GM19455 (cell line): ENCODE measurements around the gene MLLT10.

ENCODE experiments used
- ATAC-seq: cut with Tn5 transposase; IDR thresholded peaks from one replicate; pipeline ENCODE4 v1.9.1; 2021; ENCODE audit not compliant: unreplicated experiment

Gene MLLT10

DNA sequence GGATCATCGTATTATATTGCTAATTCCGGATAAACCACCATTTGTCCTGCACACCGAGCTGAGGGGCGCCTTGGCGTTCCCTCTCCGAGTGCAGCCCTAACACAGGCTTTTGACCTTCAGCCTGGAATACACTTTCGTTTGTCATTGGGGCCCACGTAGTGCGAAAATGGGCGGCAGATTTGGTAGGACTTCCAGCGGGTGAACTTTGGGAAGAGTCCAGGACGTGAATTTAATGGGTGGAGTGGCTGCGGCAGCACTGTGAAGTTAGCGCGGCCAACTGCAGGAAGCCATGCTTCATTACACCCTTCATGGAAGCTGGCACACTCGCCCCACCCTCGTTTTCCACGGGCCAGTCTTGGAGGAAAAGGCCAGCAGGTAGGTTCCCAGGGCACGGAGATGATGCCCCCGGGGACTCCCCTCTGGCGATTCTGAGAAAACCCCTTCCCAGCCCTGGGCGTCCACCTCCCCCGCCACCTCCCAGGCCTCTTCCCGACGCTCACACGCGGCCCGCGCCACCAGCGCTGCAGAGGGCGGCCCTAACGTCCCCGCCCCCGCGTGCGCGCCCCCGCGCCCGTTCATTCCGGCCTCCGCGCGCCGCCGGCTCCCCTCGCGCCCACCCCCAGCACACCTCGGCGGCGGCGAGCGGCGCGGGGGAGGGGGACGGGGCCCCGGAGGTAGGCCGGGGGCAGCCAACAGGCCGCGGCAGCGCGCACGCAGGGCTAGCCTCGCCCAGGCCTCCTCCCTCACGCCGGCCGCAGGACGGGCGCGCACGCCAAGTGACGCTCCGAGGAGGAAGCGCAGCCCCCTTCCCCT, at the start of gene MLLT10:
Gene MLLT10, plus strand, starts transcription at position 766 of the 813 bp plus-strand sequence. CDS start 413 bp downstream, outside the sequence.
- ATAC-seq: peak; percentile 81

DNA sequence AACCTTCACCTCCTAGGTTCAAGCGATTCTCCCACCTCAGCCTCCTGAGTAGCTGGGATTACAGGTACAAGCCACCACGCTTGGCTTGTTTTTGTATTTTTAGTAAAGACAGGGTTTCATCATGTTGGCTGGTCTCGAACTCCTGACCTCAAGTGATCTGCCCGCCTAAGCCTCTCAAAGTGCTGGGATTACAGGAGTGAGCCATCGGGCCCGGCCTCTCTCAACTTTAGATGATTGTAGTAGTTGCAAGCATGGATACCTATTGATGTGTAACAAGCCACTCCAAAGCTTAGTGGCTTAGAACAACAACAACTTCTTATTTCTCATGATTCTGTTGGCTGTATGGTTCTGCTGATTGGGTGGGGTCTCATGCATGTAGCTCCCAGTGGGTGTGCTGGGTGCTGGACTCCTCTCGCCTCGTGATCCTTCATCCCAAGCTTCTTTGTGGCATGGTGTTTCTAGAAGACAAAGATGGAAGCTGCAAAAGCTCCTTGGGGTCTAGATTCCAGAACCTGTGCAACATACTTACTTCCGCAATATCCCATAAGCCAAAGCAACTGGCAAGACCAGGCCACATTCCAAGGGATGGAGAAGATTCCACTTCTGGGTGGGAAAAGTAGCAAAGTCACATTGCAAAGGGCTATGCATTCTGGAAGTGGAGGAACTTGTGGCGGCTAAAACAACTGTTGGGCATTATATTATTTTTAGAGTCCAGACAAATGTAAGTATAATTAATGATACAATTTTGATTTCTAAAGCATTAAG, 46.4 kb upstream of the MLLT10 start:
- no peak for ATAC-seq

GRCh38 chr10:21488246-21488956, 45.6 kb upstream of the MLLT10 start:
- no peak for ATAC-seq

DNA sequence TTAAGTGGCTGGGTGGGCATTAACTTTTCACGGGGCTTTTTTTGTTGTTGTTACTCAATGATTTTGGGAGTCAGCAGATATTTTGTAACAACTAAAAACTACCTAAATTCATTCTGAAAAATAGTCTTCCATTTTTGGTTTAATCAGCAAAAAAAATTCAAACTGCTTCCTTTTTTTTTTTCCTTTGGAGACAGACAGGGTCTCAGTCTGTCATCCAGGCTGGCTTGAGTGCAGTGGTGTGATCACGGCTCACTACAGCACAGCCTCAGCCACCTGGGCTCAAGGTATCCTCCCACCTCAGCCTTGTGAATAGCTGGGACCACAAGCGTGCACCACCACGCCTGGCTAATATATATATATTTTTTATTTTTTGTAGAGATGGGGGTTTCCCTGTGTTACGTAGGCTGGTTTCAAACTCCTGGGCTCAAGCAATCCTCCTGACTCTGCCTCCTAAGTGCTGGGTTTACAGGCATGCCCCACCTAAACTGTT, 45.0 kb upstream of the MLLT10 start:
- no peak for ATAC-seq

DNA sequence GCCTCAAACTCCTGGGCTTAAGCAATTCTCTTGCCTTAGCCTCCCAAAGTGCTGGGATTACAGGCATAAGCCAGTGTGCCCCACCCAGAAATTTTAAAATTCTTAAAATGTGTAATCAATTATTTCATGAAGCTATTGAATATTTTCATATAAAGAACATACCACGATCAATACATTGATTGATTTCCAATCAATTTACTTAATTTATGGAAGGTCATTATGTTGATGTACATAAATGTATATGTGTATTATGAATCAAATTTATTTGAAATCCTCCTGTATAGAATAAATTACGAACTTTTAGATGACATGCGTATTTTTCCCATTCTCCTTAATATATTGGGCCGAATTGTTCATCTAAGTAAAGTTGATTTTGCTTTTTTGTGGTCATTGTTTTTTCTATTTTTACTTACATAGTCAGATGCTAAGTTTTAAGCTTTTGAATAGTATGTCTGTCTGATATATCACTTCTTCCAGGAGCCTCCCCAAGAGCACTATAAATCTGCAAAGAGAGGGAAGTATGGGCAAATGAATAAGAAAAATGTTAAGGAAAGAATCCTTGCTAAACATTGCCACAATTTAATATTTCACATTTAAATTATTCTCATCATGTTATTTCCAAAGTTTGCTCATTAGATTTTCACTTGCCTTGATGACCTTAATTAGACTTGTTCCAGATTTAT, 43.9 kb upstream of the MLLT10 start:
- no peak for ATAC-seq

DNA sequence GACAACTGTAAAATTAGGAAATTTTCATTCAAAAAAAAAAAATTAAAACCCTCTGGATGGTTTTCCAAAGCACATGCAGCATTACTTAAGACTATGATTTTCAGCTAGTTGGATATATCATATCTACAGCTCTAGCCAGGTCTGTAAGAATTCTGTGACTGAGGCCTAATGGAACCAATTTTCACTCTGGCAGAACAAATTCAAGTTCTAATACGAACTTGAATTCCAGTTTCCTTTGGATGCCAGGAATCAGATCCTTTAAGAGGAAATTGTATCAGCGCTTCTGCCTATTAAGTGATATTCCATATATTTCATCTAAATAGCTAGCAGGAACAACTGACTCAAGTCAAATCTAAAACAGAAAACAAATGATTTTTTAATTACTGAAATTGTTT, 43.3 kb upstream of the MLLT10 start:
- ATAC-seq: no peak

DNA sequence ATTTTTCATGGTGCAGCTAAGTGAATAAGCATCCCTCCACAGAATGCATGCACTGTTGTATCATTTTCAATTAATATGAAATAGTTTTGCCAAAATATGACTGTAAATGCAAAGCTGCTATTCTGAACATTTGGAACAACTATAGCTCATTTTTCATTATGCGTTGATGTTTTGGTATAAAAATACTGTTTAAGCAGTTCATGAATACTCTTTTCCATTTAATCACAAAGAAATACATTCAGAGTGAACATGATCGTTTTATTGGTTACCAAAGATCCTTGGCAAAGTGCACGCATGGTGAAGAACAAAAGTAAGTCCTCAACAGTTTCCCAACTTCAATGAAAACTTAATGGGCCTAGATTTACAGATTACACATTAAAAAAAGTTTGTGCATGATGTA, 41.6 kb upstream of the MLLT10 start:
- ATAC-seq: no peak

- no peak for ATAC-seq
These were observed 40.2 kb upstream of the MLLT10 start for GRCh38 chr10:21493784-21494183.

GRCh38 chr10:21494191-21495001, 39.6 kb upstream of the MLLT10 start:
- ATAC-seq: no peak

- no peak for ATAC-seq
These were observed 38.9 kb upstream of the MLLT10 start for GRCh38 chr10:21495002-21495751.

DNA sequence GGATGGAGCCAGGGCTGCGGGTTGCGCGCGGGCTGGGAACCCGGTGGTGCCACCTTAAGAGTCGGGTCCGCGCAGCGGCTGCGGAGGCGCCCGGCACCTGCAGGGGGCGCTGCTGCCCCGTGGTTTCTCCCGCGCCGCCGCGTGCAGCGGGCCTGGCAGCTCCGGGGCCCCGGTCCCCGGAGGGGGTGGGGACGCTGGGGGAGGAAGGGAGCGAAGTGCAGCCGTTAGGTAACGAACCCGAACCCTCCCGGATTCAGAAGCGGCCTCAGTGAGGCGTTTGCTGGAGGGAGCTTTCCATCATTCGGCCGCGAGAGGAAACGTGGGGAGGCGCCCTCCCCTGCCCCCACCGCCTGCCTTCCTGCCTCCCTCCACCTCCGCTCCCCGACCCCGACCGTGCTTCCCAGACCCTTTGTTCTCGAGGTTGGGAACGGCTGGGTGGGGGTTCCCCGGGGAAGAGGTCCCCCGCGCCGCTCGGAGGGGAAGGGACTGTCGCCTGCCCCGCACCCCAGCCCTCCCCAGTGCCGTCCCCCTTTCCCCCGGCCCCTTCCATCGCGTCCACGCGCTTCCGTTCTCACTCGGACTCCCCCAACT, 38.2 kb upstream of the MLLT10 start:
- ATAC-seq: peak; percentile 68

GRCh38 chr10:21496343-21497176, 37.5 kb upstream of the MLLT10 start:
- ATAC-seq: peak; percentile 59

DNA sequence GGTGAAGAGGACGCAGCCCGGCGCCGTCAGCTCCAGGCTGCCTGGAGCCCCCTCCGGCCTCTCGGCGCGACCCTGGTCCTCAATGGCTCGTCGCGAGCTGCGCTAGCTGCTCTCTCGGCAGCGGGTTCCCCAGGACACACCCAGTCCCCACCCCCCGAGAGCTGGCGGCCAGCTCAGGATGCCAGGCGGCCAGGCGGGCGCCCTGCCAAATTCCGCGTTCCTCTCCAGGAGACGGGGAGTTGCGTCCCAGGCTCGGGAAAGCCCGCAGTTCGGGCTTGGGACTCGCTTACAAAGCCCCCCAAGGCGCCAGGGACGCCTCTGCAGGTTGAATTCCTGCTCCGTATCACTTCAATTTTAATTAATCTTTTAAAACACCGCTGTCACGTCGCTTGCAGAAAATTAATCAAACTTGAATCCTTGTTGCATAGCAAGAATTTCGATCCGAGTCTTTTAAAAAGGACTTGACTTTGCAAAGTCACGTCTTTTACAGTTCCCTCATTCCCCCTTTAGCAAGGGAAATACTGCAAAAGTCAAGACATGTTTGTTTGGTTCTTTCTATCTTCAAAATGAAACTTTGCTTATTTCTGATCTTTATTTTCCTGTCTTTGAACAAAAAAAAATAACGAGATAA, 36.7 kb upstream of the MLLT10 start:
- ATAC-seq: no peak

DNA sequence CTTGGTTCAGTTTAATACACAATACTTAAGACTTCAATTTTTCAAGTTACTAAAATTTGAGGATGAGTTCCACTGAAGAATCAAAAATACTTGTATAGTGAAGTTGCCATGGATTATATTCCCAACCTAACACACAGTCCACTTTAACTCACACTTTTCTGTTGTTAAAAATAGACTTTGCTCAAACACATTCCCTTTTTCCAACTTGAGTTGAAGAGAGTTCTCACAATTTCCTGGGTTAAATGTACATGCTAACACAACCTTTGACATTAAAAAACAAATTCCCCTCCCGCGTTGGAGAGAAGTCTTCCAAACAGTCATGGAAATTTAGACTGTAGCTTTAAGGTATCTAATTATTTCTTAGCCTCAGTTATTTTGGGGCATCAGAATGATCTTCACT, 35.7 kb upstream of the MLLT10 start:
- ATAC-seq: no peak

DNA sequence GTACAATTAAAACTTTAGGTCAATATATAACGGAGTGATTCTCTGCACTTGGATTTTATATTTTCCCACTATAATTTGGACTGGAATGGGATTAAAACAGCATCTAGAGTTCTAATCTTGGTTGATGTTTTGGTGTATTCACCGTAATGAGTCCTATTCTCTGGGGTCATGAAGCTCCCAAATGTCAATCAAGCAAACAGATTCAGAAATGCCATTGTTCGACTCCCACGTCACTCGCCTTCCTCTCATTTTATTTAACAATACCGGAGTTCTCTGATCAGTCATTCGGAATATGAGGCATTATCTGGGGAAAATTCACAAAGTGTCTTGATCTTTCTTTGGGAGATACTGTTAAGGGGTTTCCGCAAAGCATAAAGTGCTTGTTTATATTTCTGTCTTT, 35.0 kb upstream of the MLLT10 start:
- ATAC-seq: no peak

DNA sequence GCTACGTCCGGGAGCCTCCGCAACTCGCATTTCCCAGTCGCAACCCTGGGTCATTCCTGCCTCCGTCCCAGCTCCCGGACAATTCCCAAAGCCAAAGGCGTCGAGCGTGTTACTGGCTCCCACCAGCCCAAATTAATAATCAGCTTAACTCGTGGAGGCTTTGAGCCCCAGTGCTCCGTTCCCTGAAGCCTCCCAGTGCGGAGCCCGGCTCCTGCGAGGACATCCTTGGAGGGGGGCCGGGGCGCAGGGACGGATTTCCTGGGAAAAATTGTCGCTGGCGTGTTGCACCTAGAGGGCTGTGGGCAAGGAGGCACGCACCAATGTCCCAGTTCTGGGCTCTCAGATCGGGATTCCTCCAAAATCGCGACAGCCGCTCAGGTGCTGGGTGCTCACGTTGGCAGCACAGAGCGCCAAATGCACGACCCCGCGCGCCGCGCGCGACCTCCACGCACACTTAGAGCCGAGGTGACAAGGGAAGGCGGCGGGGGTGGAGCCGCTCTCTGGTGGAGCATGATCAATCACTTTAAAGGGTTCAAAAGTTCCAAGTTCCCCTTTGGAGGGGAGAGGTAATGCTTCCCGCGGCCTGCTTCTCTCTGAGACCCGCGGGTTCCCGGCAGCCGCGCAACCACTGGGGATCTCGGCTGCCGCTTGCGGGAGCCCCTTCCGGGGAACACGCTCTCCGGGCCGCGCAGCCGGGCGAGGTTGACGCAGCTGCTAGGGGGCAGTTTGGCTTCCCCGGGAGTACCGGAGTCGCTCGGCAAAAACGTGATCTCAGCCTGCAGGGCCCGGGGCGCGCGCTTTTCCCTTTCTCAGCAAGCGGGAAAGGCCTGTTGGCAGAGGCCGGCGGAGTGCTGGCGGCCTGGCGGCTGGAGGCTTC, 34.1 kb upstream of the MLLT10 start:
- ATAC-seq: no peak

DNA sequence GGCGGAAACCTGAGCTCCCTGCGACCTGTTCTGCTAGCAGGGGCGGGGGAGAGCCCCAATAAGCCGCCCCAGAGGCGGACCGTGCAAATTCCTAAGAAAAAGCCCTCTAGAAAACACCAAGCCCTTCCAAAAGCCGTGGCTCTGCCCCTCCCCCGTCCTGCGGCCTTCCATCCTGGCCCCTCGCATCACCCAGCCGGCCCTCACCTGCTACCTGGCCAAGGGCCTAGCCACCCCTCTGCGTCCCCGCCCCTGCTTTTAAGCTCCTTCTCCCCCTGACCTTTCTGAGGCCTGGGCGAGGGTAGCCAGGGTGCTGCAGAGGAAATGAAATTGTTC, 33.5 kb upstream of the MLLT10 start:
- ATAC-seq: no peak
